Measurements from ENCODE around the gene CREM. TPM values are rescaled to one million over a fixed set of nuclear protein-coding genes. Genes with fewer than 3 reads are reported as not detected.

The CREM gene
- total RNA-seq, 1 donor from 2014 or later = 58.5 TPM

GRCh38 chr10:35182631-35183510 lies 56.2 kb downstream of the CREM start:
- intact Hi-C loops (cut with micrococcal nuclease) = no loop called here
- no peaks in the 10 kb centered on the region for H3K9me3 ChIP-seq (replicated peaks)
- no peak for DNase-seq
- no peak overlapping the region for H3K4me3 ChIP-seq
- peaks cover 13% of the 10 kb centered on the region for H3K4me1 ChIP-seq
- H3K36me3 ChIP-seq = no peaks in the 10 kb centered on the region
- no peaks in the 10 kb centered on the region for H3K27me3 ChIP-seq (ENCODE audit: low read depth)
- no peak for TF ChIP-seq CTCF (IDR thresholded peaks at IDR 0.05; ENCODE audit: borderline replicate concordance)
- H3K27ac ChIP-seq (replicated peaks) = no peak overlapping the region

- TF ChIP-seq CTCF (IDR thresholded peaks at IDR 0.05; ENCODE audit: borderline replicate concordance) = no peak
- Histone ChIP-seq H3K27me3 (ENCODE audit: low read depth) (no peaks in the 10 kb centered on the region), H3K4me1 (peaks cover 13% of the 10 kb centered on the region), H3K36me3 (no peaks in the 10 kb centered on the region), H3K27ac (replicated peaks) (peak overlapping the region; percentile 6), H3K9me3 (replicated peaks) (no peaks in the 10 kb centered on the region), H3K4me3 (no peak overlapping the region)
- intact Hi-C loops (cut with micrococcal nuclease) = no loop called here
- no peak for DNase-seq
These were observed 58.0 kb downstream of the CREM start for GRCh38 chr10:35184527-35185171.

GRCh38 chr10:35185260-35186034 lies 58.8 kb downstream of the CREM start:
- Histone ChIP-seq H3K4me3 (no peak overlapping the region), H3K36me3 (no peaks in the 10 kb centered on the region), H3K27ac (replicated peaks) (peak overlapping the region; percentile 22), H3K27me3 (ENCODE audit: low read depth) (no peaks in the 10 kb centered on the region), H3K9me3 (replicated peaks) (no peaks in the 10 kb centered on the region), H3K4me1 (peaks cover 13% of the 10 kb centered on the region)
- no peak for TF ChIP-seq CTCF (IDR thresholded peaks at IDR 0.05; ENCODE audit: borderline replicate concordance)
- intact Hi-C loops (cut with micrococcal nuclease) = no loop called here
- no peak for DNase-seq

GRCh38 chr10:35188954-35189353 lies 62.3 kb downstream of the CREM start:
- TF ChIP-seq CTCF (IDR thresholded peaks at IDR 0.05; ENCODE audit: borderline replicate concordance) = no peak
- H3K36me3 ChIP-seq = no peaks in the 10 kb centered on the region
- DNase-seq = no peak
- H3K27me3 ChIP-seq (ENCODE audit: low read depth) = no peaks in the 10 kb centered on the region
- H3K4me3 ChIP-seq = no peak overlapping the region
- H3K9me3 ChIP-seq (replicated peaks) = no peaks in the 10 kb centered on the region
- intact Hi-C loops (cut with micrococcal nuclease) = no loop called here
- no peak overlapping the region for H3K27ac ChIP-seq (replicated peaks)
- H3K4me1 ChIP-seq = peaks cover 25% of the 10 kb centered on the region

- Histone ChIP-seq H3K36me3 (no peaks in the 10 kb centered on the region), H3K4me1 (peaks cover 27% of the 10 kb centered on the region), H3K4me3 (no peak overlapping the region), H3K9me3 (replicated peaks) (no peaks in the 10 kb centered on the region), H3K27me3 (ENCODE audit: low read depth) (no peaks in the 10 kb centered on the region), H3K27ac (replicated peaks) (peak overlapping the region; percentile 65)
- intact Hi-C loops (cut with micrococcal nuclease) = no loop called here
- DNase-seq = no peak
- no peak for TF ChIP-seq CTCF (IDR thresholded peaks at IDR 0.05; ENCODE audit: borderline replicate concordance)
These were observed 64.9 kb downstream of the CREM start for GRCh38 chr10:35191523-35191922.
